SK-N-SH (cell line): Measurements from ENCODE around the gene TBX22.

Source experiments
- FOXM1 ChIP-seq: IDR thresholded peaks from 2 replicates; pipeline ENCODE4 v1.4.0; 2012; ENCODE audit warnings: low read depth, mild to moderate bottlenecking
- NFIC ChIP-seq: IDR thresholded peaks from 2 replicates; pipeline ENCODE4 v1.4.0; 2012; ENCODE audit warnings: borderline replicate concordance
- RFX5 ChIP-seq: IDR thresholded peaks from 2 replicates; pipeline ENCODE4 v1.6.1; 2012; ENCODE audit warnings: mild to moderate bottlenecking, improper control_type of control experiment, low read length
- SMC3 ChIP-seq: IDR thresholded peaks from 2 replicates; pipeline ENCODE4 v1.6.1; 2012; ENCODE audit warnings: low read depth, low read length, improper control_type of control experiment
- YY1 ChIP-seq: IDR thresholded peaks from 2 replicates; pipeline ENCODE4 v1.4.0; 2012; ENCODE audit warnings: low read depth, mild to moderate bottlenecking
- TF ChIP-seq, protein P1 (sequence below): fragments of 200-600 bp; sonication (generic); IDR thresholded peaks from 2 replicates; pipeline ENCODE4 v1.6.1; 2017; ENCODE audit warnings: antibody characterized with exemption, mild to moderate bottlenecking, moderate library complexity

DNA sequence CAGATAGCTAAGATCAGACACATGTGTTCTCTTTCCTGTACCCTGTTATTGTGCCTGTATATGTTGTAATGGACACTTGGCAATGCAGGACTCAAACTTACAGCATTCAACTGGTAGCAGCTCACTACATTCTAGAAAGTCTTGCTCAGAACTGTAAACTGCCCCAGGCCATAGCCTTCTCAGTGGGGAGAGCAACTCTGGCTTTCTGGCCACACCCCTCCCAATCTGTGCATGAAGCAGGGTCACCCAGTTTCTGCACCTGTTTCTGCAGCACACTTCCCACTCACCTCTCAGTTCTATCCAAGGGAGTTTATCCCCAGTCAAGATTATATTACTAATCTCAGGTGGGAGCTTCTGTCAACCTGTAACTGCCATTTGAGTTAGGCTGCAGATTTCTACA, 38.9 kb upstream of the TBX22 start:
- no peak for TF ChIP-seq YY1
- no peak for TF ChIP-seq FOXM1
- no peak for TF ChIP-seq RFX5
- no peak for TF ChIP-seq SMC3
- TF ChIP-seq NFIC = no peak
- TF ChIP-seq, protein P1, sequence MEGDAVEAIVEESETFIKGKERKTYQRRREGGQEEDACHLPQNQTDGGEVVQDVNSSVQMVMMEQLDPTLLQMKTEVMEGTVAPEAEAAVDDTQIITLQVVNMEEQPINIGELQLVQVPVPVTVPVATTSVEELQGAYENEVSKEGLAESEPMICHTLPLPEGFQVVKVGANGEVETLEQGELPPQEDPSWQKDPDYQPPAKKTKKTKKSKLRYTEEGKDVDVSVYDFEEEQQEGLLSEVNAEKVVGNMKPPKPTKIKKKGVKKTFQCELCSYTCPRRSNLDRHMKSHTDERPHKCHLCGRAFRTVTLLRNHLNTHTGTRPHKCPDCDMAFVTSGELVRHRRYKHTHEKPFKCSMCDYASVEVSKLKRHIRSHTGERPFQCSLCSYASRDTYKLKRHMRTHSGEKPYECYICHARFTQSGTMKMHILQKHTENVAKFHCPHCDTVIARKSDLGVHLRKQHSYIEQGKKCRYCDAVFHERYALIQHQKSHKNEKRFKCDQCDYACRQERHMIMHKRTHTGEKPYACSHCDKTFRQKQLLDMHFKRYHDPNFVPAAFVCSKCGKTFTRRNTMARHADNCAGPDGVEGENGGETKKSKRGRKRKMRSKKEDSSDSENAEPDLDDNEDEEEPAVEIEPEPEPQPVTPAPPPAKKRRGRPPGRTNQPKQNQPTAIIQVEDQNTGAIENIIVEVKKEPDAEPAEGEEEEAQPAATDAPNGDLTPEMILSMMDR = no peak
